CD4-positive, alpha-beta T cell treated with Interleukin-4 for 1 hour (primary cell): ENCODE measurements around the gene ZBTB45.
"Not testable (repeated sequence)": the region's sequence is repeated elsewhere in the genome, so short reads cannot be mapped to it uniquely, and the experiment has no call there.

Experiments
- DNase-seq, 2 donors: peaks; one replicate each; pipeline ENCODE4 v3.0.0-alpha.2; 2020 to 2022

The ZBTB45 gene

DNA sequence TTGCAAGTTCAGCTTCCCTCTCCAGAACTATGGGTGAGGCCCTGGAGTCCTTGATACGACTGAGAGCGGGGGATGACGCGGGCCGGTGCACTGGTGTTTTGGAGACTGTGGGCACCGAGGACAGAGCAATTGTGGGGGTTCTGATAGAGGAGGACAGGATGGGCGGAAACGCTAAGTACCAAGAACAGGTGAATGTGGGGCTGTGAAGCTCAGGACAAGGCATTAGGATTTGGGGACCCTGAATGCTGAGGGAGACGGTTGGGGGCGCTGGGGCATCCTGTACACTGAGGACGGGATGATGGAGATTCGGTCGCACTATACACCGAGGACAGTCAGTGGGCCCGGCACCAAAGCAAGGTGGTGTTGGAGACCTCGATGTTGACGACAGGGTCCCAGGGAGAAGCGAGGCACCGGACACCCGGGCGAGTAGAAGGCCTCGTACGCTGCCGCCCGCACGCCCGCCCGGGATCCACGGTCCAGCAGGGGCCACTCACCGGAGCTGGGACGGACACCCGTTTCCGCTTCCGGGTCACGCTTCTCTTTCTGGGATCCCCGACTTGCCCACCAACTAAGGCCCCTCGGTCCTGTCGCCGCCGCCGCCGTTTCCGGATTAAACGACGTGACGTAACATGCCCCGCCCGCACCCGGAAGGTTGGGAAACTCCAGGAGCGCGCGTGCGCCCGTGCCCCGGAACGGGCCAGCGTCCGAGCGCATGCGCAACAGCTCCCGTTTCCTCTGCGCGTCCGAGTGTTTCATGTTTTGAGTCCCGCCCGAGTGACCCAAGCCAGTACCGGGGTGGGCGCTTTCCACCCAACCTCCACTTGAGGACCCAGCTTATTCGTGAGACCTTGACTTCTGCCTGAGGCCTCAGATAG lies 35.1 kb upstream of the ZBTB45 start, which contains the start of gene CHMP2A:
TSS of gene CHMP2A (minus strand) at position 612 of the 875 bp plus-strand sequence. CDS start 893 bp downstream, outside the sequence.
- DNase-seq: peak; percentile 98

DNA sequence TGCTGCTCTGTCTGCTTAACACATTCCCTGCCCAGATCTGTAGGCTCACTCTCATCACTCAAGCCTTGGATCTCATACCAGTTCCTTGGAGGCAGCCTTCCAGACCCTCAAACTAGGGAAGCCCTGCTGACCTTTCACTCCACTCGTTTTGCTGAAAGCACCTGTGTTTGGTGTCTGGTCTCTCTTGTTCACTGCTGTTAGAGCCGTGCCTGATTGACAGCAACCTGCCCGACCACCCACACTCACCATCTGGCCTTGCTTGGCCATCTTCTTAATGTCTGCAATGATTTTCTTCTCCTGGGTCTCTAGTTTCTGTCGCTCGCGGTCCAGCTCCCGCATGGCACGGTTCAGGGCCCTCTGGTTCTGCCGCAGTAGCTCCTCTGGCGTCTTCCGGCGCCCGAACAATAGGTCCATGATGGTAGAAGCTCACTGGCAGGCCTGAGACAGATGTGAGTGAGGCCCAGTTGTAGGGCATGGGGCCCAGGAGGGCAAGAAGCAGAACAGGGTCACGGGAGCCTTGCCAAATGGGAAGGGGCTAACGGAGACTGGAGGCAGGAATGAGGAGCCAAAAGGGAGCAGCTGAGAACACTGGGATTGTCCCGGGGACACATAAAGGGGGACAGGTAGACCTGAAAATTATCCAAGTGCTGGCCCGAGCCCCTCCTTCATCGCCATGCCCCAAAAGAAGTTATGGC lies 34.3 kb upstream of the ZBTB45 start:
- DNase-seq: no peak

DNA sequence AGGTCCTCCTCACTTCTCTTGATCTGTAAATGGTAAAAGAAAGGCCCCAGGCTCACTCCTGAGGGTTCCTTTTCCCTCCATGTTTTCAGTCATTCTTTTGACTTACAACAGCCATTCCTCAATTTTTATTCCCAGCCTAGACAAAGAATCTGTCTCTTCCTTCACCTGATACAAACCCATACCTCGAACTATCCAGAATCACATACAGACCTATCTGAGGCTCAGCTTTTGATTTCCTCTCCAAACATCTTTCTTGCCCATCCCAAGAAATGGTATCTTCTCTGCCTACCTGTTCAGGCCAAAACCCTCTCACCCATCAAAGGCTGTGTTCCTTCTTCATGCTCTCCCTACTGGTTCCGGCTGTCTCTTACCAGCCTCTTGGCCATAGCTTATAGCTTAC lies 33.0 kb upstream of the ZBTB45 start:
- no peak for DNase-seq

DNA sequence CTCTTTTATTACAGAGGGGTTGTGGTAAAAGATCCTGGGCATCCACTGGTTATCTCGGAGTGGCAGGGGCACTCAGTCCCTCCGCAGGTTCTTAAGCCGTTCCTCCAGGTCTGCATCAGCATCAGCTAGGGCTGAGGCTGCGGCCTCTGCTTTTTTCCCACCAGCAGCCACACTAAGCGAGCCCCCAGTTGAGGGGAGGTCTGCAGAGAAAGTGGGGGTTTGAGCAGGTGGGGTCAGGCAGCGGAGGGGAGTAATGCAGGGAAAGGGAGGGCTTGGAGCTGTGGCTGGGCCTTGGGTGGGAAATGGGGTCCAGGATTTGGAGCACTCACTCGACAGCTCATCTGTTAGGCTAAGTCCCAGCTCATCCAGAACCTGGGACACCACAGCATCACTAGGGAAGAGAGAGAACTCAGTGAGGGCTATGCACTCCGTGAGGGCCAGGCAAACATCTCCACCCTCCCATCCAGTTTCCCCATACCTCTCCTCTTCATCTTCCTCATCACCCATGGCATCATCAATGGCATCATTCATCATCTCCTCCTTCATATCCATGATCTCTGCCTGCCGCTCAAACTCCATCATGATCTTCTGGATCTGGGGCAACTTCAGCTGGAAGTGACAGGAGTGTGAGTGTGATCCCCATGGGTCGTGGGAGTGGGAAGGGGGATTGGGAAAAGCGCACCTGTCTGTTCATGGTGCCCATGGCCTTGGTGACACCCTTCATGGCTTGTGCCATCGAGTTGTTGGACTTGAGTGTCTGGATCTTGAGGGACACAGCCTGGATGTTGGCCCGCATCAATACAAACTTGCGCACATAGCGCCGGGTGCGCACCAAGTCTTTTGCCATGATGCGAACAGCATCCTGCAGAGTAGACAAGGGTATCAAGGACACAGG lies 32.2 kb upstream of the ZBTB45 start:
- no peak for DNase-seq

DNA sequence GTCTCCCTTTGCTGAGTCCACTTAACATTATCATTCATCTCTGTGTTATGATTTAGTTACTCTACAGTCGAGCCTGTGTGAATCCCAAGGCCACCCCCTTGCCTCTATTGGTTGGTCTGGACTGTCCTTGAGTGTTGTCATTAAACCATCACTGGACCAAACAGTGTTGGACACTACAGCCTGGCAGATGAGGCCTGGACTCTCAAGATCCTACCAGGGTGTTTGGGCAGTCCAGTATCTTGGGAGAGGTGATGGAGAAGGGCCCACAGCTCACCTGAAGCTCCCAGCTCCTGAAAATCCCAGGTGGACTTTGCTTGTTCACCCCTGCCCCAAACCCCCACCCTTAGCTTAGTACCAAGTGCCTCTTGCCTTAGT lies 31.5 kb upstream of the ZBTB45 start:
- no peak for DNase-seq

DNA sequence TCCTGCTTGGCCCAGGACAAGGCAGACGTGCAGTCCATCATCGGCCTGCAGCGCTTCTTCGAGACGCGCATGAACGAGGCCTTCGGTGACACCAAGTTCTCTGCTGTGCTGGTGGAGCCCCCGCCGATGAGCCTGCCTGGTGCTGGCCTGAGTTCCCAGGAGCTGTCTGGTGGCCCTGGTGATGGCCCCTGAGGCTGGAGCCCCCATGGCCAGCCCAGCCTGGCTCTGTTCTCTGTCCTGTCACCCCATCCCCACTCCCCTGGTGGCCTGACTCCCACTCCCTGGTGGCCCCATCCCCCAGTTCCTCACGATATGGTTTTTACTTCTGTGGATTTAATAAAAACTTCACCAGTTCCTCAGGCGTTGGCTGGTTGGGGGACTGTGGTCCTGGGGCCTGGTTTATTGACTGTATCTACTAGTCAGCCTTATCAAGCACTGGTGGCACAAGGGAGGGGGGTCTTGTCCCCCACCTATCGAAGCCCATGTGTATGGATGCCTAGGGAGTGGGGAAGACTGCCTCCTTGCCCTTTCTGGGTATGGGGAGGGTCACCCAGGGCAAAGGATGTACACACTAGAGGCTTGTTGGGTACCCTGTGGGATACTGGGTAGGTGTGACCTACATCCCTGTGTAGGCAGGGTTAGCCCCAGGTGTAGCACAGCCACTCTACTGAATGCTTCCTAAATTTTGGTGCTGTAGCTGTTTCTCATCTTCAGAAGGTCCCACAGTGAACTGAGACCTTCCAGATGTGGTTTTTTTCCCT lies 30.9 kb upstream of the ZBTB45 start:
- DNase-seq: no peak

DNA sequence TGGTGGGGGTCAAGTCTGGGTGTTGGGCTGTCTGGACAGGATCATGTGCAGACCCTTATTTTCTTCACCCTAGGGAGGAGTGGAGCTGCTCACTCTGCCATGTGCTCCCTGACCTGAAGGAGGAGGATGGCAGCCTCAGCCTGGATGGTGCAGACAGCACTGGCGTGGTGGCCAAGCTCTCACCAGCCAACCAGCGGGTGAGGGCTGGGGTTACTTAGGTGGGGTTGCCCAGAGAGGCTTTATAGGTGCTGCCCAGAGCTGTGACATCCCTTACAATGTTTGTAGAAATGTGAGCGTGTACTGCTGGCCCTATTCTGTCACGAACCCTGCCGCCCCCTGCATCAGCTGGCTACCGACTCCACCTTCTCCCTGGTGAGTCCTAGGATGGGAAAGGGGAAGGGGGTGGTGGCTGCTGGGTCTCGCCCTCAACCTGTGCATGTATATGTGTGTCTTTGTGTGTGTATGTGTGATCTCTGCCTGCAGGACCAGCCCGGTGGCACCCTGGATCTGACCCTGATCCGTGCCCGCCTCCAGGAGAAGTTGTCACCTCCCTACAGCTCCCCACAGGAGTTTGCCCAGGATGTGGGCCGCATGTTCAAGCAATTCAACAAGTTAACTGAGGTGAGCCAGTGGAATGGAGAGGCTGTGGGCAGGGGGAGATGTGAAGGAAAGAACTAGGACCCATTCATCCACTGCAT lies 30.2 kb upstream of the ZBTB45 start:
- DNase-seq: no peak

DNA sequence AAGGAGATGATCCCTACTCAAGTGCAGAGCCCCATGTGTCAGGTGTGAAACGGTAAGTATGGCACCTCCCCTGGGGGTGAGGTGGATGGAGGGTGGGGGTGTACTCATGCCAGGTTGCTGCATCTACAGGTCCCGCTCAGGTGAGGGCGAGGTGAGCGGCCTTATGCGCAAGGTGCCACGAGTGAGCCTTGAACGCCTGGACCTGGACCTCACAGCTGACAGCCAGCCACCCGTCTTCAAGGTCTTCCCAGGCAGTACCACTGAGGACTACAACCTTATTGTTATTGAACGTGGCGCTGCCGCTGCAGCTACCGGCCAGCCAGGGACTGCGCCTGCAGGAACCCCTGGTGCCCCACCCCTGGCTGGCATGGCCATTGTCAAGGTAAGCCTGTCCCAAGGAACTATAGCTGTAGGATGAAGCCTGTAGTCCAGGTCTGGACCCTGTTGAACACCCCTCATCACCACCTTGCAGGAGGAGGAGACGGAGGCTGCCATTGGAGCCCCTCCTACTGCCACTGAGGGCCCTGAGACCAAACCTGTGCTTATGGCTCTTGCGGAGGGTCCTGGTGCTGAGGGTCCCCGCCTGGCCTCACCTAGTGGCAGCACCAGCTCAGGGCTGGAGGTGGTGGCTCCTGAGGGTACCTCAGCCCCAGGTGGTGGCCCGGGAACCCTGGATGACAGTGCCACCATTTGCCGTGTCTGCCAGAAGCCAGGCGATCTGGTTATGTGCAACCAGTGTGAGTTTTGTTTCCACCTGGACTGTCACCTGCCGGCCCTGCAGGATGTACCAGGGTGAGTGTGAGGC lies 29.5 kb upstream of the ZBTB45 start:
- no peak for DNase-seq

DNA sequence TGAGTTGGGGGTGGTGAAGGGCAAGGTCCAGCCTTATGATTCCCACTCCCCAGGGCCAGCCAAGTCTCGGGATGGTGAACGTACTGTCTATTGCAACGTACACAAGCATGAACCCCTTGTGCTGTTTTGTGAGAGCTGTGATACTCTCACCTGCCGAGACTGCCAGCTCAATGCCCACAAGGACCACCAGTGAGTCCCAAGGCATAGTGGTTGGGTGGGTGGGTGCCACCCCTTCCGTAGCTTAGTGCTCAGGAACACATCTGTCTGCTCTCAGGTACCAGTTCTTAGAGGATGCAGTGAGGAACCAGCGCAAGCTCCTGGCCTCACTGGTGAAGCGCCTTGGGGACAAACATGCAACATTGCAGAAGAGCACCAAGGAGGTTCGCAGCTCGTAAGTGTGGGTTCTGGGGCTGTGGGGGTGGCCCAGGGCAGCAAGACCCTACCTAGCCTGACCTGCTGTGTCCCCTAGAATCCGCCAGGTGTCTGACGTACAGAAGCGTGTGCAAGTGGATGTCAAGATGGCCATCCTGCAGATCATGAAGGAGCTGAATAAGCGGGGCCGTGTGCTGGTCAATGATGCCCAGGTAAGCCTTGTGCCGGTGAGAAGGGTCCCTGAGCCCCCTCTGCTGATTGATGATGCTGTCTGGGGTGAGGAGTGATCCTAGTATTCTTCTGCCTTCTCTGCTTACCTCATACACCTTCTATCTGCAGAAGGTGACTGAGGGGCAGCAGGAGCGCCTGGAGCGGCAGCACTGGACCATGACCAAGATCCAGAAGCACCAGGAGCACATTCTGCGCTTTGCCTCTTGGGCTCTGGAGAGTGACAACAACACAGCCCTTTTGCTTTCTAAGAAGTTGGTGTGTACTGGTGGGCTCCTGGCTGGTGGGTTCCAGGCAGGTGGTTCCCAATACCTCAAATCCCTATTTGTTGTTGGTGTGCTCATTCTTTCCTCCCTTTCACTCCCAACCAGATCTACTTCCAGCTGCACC lies 28.0 kb upstream of the ZBTB45 start:
- no peak for DNase-seq

DNA sequence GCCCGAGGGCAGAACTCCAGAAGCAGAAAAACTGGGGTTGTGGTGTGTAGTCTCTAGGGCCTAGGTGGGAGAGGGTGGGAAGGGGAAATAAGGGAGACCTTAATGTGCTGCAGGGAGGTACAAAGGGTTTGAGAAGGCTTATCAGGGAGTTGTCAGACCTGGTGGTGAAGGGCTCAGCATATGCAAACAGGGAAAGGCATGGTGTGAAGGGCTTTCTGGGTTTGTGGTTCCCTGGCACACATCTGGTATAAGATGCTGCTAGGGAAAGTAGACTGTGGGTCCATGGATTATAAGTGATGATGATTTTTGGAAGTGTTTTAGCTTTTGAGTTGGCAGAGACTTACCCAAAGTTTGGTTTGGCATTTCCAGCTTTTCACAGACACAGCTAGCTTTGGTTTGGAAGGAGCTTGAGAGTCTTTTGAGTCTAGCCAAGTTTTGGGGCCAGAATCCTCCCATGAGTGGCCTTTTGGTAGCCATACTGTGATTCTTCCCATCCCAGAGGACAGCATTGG lies 26.5 kb upstream of the ZBTB45 start:
- DNase-seq: no peak

DNA sequence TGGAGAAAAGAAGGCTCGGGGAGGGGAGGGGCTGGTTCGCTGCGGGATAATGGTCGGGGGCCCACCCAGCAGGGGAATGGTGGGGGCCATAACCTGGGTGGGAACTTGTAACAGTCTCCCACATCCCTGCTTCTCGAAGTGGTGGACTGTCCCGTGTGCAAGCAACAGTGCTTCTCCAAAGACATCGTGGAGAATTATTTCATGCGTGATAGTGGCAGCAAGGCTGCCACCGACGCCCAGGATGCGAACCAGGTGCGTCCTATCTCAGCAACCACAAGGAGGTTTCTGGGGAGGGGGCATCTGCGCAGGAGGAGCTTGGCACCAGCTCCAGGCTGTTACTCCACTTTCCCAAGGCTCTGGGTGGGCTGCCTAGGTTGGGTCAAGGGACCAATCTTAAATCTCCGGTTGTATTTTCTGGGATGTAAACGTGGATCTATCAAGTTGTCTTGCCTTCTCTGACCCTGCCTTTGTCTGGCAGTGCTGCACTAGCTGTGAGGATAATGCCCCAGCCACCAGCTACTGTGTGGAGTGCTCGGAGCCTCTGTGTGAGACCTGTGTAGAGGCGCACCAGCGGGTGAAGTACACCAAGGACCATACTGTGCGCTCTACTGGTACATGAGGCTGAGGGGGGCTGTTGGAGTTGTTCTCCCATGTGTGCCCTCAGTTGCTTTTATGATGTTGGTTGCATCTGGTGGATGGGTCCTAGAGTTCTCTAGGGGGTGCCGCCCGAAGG lies 25.8 kb upstream of the ZBTB45 start:
- DNase-seq: no peak

DNA sequence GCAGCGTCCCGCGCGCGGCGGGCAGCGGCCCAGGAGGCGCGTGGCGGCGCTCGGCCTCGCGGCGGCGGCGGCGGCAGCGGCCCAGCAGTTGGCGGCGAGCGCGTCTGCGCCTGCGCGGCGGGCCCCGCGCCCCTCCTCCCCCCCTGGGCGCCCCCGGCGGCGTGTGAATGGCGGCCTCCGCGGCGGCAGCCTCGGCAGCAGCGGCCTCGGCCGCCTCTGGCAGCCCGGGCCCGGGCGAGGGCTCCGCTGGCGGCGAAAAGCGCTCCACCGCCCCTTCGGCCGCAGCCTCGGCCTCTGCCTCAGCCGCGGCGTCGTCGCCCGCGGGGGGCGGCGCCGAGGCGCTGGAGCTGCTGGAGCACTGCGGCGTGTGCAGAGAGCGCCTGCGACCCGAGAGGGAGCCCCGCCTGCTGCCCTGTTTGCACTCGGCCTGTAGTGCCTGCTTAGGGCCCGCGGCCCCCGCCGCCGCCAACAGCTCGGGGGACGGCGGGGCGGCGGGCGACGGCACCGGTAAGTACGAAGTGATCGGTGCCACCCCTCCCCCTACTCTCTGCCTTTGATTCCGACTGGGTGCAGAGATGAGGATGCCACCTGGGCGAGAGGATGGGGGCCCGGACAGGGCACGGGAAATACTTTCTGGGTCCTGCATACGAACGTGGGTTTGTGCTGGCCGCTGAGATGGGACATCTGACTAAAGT lies 25.1 kb upstream of the ZBTB45 start:
- no peak for DNase-seq

DNA sequence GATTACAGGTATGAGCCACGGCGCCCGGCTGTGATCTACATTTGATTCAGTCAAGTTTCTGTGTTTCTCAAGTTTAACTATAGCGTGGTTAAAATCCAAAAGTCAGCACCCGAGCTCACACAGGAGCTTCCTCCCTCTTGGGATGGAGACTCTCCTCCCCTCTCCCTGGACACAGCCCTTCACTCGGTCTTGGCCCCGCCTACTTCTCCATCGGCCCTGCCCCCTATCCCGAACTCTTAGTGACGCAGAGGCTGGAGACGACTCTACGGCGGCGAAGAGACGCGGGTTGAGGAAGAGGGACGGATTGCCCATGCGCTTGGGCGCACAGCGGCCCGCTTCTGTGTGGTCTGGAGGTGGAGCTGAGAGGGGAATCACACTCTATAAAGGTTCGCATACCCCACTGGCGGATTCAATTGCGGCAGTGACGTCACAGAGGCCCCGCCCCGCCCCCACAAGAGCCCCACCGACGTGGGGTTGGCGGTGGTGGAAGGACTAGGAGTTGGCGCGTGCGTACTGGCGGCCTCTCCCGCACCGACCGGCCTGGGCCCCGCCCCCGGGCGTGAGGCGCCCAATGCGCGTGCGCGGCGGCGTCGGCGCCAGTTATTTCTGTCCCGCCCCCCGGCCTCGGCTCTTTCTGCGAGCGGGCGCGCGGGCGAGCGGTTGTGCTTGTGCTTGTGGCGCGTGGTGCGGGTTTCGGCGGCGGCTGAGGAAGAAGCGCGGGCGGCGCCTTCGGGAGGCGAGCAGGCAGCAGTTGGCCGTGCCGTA lies 24.4 kb upstream of the ZBTB45 start, which contains the start of gene TRIM28:
TSS of gene TRIM28 (plus strand) at position 239 of the 765 bp plus-strand sequence. CDS start 694 bp downstream, outside the sequence.
- DNase-seq: peak; percentile 100

DNA sequence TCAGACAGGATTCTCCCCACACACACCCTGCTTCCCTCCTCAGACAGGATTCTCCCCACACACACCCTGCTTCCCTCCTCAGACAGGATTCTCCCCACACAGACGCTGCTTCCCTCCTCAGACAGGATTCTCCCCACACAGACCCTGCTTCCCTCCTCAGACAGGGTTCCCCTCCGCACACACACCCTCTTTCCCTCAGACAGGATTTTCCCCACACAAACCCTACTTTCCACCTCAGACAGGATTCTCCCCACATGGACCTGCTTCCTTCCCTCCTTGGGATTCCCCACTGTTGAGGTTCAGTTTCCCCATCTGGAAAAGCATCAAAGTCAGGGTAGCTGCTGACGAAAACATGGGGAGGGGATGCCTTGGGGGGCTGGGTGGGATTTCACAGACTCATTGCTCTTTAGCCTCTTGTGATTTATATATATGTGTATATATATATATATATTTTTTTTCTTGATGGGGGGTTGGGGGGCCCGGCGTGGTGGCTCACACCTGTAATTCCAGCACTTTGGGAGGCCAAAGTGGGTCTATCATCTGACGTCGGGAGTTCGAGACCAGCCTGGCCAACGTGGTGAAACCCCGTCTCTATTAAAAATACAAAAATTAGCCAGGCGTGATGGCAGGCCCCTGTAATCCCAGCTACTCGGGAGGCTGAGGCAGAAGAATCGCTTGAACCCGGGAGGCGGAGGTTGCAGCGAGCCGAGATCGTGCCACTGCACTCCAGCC lies 23.2 kb upstream of the ZBTB45 start:
- not testable (repeated sequence) for DNase-seq

DNA sequence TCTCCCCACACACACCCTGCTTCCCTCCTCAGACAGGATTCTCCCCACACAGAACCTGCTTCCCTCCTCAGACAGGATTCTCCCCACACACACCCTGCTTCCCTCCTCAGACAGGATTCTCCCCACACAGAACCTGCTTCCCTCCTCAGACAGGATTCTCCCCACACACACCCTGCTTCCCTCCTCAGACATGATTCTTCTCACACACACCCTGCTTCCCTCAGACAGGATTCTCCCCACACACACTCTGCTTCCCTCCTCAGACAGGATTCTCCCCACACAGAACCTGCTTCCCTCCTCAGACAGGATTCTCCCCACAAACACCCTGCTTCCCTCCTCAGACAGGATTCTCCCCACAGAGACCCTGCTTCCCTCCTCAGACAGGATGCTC lies 19.6 kb upstream of the ZBTB45 start:
- DNase-seq: not testable (repeated sequence)
